ENCODE results near the gene MICU2. TPM values are rescaled to one million over a fixed set of nuclear protein-coding genes. Genes with fewer than 3 reads are reported as not detected.

Gene MICU2
- total RNA-seq, 1 experiment from 2014 or later = 56.0 TPM

DNA sequence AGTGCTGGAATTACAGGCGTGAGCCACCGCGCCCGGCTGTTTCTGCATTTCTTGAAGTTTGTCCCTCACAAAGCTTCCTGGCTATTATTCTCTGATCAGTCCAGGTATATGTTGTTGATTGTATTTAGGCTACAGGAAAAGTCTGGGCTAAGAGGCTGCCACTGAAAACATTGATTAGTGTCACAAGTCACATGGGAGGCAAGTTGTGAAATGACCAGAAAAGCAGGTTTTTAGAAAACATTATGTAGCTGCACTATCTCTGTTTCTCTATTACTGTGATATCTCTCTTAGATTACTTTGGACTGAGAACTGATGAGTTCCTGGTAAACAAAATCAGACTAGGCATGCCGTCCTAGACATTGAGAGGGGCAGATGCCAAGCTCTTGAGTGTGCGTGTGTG lies 128.9 kb downstream of the MICU2 start:
- peaks cover 30% of the 10 kb centered on the region for H3K4me1 ChIP-seq (ENCODE audit: insufficient read depth, low read length, poor library complexity, severe bottlenecking)
- TF ChIP-seq EZH2 (IDR thresholded peaks at IDR 0.05; ENCODE audit: borderline replicate concordance, low read depth, low read length, poor library complexity, severe bottlenecking) = no peak
- TF ChIP-seq CTCF (conservative IDR thresholded peaks at IDR 0.05; ENCODE audit: low read depth, low read length) = no peak
- no peaks in the 10 kb centered on the region for H3K27me3 ChIP-seq (replicated peaks; ENCODE audit: insufficient read depth, low read depth, low read length, poor library complexity)
- POLR2A ChIA-PET (ENCODE audit: low non-redundant PET) = no interaction called here
- intact Hi-C loops (cut with micrococcal nuclease; ENCODE audit: unreplicated experiment) = loop anchor here (5.0 to 10.0 kb wide), 4 partner anchors 78 to 1290 kb away; no protein-coding TSS in a partner anchor
- CTCF ChIA-PET = no interaction called here
- H3K9me3 ChIP-seq (ENCODE audit: low read depth, low read length, poor library complexity, severe bottlenecking) = no peaks in the 10 kb centered on the region
- H3K4me3 ChIP-seq (ENCODE audit: low read depth, low read length, poor library complexity, severe bottlenecking) = no peak overlapping the region
- H3K27ac ChIP-seq (ENCODE audit: low read depth, low read length, poor library complexity, severe bottlenecking) = peak overlapping the region; percentile 24
- no peak for DNase-seq (ENCODE audit: low spot score)
- BruUV-seq (replicated peaks) = no TSS peak
- H3K36me3 ChIP-seq (ENCODE audit: insufficient read depth, low read length, poor library complexity, severe bottlenecking) = no peaks in the 10 kb centered on the region

DNA sequence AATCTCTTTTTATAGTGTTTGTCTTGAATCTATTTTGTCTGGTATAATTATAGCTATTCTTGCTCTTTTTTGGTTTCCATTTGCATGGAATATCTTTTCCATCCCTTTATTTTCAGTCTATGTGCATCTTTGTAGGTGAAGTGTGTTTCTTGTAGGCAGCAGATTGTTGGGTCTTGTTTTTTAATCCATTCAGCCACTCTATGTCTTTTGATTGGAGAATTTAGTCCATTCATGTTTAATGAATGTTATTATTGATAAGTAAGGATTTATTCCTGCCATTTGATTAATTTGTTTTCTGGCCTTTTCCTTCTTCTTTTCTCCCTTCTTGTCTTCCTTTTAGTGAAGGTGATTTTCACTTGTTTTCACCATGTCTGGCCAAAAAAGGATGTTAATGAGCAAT lies 133.2 kb downstream of the MICU2 start:
- no TSS peak for BruUV-seq (replicated peaks)
- H3K27ac ChIP-seq (ENCODE audit: low read depth, low read length, poor library complexity, severe bottlenecking) = no peak overlapping the region
- peaks cover 10% of the 10 kb centered on the region for H3K4me1 ChIP-seq (ENCODE audit: insufficient read depth, low read length, poor library complexity, severe bottlenecking)
- H3K4me3 ChIP-seq (ENCODE audit: low read depth, low read length, poor library complexity, severe bottlenecking) = no peak overlapping the region
- H3K27me3 ChIP-seq (replicated peaks; ENCODE audit: insufficient read depth, low read depth, low read length, poor library complexity) = no peaks in the 10 kb centered on the region
- no peaks in the 10 kb centered on the region for H3K9me3 ChIP-seq (ENCODE audit: low read depth, low read length, poor library complexity, severe bottlenecking)
- DNase-seq (ENCODE audit: low spot score) = no peak
- intact Hi-C loops (cut with micrococcal nuclease; ENCODE audit: unreplicated experiment) = loop anchor here (10.0 kb wide), 1 partner anchor 1286 kb away; no protein-coding TSS in a partner anchor
- ChIA-PET POLR2A (ENCODE audit: low non-redundant PET) (interaction anchor here (0.6 kb wide), 1 partner anchor 21 kb away, joined by 3 read pairs; no protein-coding TSS in a partner anchor), CTCF (interaction anchor here (0.7 kb wide), 1 partner anchor 12 kb away, joined by 6 read pairs; no protein-coding TSS in a partner anchor)
- no peaks in the 10 kb centered on the region for H3K36me3 ChIP-seq (ENCODE audit: insufficient read depth, low read length, poor library complexity, severe bottlenecking)
- TF ChIP-seq CTCF (conservative IDR thresholded peaks at IDR 0.05; ENCODE audit: low read depth, low read length) = no peak
- TF ChIP-seq EZH2 (IDR thresholded peaks at IDR 0.05; ENCODE audit: borderline replicate concordance, low read depth, low read length, poor library complexity, severe bottlenecking) = no peak

- ChIA-PET CTCF (no interaction called here), POLR2A (ENCODE audit: low non-redundant PET) (interaction anchor here (0.6 kb wide), 1 partner anchor 9 kb away, joined by 3 read pairs; no protein-coding TSS in a partner anchor)
- TF ChIP-seq CTCF (conservative IDR thresholded peaks at IDR 0.05; ENCODE audit: low read depth, low read length) = no peak
- no peak for TF ChIP-seq EZH2 (IDR thresholded peaks at IDR 0.05; ENCODE audit: borderline replicate concordance, low read depth, low read length, poor library complexity, severe bottlenecking)
These were observed 137.4 kb downstream of the MICU2 start for GRCh38 chr13:21466527-21466926.

More at GRCh38 chr13:21466527-21466926, 137.4 kb downstream of the MICU2 start:
- Histone ChIP-seq H3K27ac (ENCODE audit: low read depth, low read length, poor library complexity, severe bottlenecking) (no peak overlapping the region), H3K4me1 (ENCODE audit: insufficient read depth, low read length, poor library complexity, severe bottlenecking) (no peaks in the 10 kb centered on the region), H3K9me3 (ENCODE audit: low read depth, low read length, poor library complexity, severe bottlenecking) (no peaks in the 10 kb centered on the region), H3K27me3 (replicated peaks; ENCODE audit: insufficient read depth, low read depth, low read length, poor library complexity) (no peaks in the 10 kb centered on the region), H3K4me3 (ENCODE audit: low read depth, low read length, poor library complexity, severe bottlenecking) (no peak overlapping the region), H3K36me3 (ENCODE audit: insufficient read depth, low read length, poor library complexity, severe bottlenecking) (no peaks in the 10 kb centered on the region)
- intact Hi-C loops (cut with micrococcal nuclease; ENCODE audit: unreplicated experiment) = no loop called here
- no peak for DNase-seq (ENCODE audit: low spot score)
- BruUV-seq (replicated peaks) = no TSS peak

Data from A673 (cell line).